ENCODE data around the gene DNAJC5G.

Gene DNAJC5G

DNA sequence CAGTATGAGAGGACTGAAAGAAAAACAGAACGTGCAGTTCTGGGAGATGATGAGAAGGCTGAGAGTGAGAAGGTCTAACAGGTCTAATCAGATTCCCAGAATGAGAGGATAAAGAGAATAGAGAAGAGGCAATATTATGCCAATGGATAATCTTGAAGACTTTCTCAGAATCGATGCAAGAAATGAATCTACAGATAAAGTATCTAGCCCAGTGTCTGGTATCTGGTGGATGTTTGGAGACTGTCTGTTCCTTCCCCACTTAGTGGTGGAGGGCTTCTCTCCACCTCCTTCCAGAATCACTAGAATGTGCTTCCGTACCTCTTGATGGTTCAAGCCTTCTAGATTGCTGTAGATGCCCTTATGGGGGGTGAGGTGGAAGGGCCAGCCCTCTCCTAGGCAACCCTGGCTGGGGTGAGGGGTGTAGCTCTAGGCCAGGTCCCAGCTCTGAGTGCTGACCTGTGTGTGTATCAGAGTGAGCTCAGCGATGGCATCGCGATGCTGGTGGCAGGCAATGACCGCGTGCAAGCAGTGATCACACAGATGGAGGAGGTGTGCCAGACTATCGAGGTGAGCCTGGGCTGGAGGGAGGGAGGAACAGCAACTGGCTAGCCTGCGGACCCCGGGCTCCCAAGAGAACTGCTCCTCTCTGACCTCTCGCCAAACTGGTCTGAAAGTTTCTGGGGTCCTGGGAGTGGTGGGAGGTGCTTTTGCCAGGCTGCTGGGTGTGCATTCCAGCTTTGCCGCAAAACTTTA is 29.4 kb downstream of the DNAJC5G start:
- Histone ChIP-seq H3K4me2 (ENCODE audit: low read depth, low read length) (no peak overlapping the region), H4K20me1 (ENCODE audit: insufficient read depth, low read length) (no peaks in the 10 kb centered on the region), H3K79me2 (ENCODE audit: low read length) (no peaks in the 10 kb centered on the region), H3K9me3 (replicated peaks; ENCODE audit: insufficient read depth, low read length) (no peaks in the 10 kb centered on the region), H3K4me1 (ENCODE audit: low read length) (no peaks in the 10 kb centered on the region), H3K27me3 (replicated peaks; ENCODE audit: insufficient read depth, low read length) (no peaks in the 10 kb centered on the region), H3K9me2 (replicated peaks; ENCODE audit: insufficient read depth, low read length) (no peaks in the 10 kb centered on the region), H3K4me3 (ENCODE audit: low read length) (no peak overlapping the region), H3K9ac (ENCODE audit: low read length) (no peak overlapping the region), H3K36me3 (replicated peaks; ENCODE audit: insufficient read depth, low read length) (no peaks in the 10 kb centered on the region), H3F3A (ENCODE audit: insufficient read depth, low read length) (no peaks in the 10 kb centered on the region), H3K27ac (ENCODE audit: low read length) (no peak overlapping the region), H2AFZ (ENCODE audit: low read length) (no peak overlapping the region)
- no peak for DNase-seq
- TF ChIP-seq, protein P1, sequence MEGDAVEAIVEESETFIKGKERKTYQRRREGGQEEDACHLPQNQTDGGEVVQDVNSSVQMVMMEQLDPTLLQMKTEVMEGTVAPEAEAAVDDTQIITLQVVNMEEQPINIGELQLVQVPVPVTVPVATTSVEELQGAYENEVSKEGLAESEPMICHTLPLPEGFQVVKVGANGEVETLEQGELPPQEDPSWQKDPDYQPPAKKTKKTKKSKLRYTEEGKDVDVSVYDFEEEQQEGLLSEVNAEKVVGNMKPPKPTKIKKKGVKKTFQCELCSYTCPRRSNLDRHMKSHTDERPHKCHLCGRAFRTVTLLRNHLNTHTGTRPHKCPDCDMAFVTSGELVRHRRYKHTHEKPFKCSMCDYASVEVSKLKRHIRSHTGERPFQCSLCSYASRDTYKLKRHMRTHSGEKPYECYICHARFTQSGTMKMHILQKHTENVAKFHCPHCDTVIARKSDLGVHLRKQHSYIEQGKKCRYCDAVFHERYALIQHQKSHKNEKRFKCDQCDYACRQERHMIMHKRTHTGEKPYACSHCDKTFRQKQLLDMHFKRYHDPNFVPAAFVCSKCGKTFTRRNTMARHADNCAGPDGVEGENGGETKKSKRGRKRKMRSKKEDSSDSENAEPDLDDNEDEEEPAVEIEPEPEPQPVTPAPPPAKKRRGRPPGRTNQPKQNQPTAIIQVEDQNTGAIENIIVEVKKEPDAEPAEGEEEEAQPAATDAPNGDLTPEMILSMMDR (IDR thresholded peaks at IDR 0.05; ENCODE audit: low read length): no peak
- no peak for TF ChIP-seq EZH2 (optimal IDR thresholded peaks at IDR 0.05; ENCODE audit: low read depth, low read length)
- TF ChIP-seq EZH2phosphoT487 (IDR thresholded peaks at IDR 0.05; ENCODE audit: low read length): no peak

DNA sequence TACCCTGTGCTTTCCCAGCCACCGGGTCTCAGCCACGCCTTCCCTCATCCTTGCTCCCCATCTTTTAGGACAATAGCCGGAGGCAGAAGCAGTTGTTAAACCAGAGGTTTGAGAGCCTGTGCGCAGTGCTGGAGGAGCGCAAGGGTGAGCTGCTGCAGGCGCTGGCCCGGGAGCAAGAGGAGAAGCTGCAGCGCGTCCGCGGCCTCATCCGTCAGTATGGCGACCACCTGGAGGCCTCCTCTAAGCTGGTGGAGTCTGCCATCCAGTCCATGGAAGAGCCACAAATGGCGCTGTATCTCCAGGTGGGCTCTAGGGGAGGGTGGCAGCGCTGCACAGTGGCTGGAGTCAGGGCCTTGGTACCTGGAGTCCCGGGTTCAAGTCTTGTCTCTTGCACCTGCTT is 30.3 kb downstream of the DNAJC5G start:
- Histone ChIP-seq H3K9me2 (replicated peaks; ENCODE audit: insufficient read depth, low read length) (no peaks in the 10 kb centered on the region), H3F3A (ENCODE audit: insufficient read depth, low read length) (no peaks in the 10 kb centered on the region), H3K4me2 (ENCODE audit: low read depth, low read length) (no peak overlapping the region), H3K36me3 (replicated peaks; ENCODE audit: insufficient read depth, low read length) (no peaks in the 10 kb centered on the region), H3K27ac (ENCODE audit: low read length) (no peak overlapping the region), H3K4me3 (ENCODE audit: low read length) (no peak overlapping the region), H2AFZ (ENCODE audit: low read length) (no peak overlapping the region), H3K9me3 (replicated peaks; ENCODE audit: insufficient read depth, low read length) (no peaks in the 10 kb centered on the region), H3K9ac (ENCODE audit: low read length) (no peak overlapping the region), H3K79me2 (ENCODE audit: low read length) (no peaks in the 10 kb centered on the region), H3K4me1 (ENCODE audit: low read length) (no peaks in the 10 kb centered on the region), H4K20me1 (ENCODE audit: insufficient read depth, low read length) (no peaks in the 10 kb centered on the region), H3K27me3 (replicated peaks; ENCODE audit: insufficient read depth, low read length) (no peaks in the 10 kb centered on the region)
- DNase-seq: no peak
- TF ChIP-seq EZH2phosphoT487 (IDR thresholded peaks at IDR 0.05; ENCODE audit: low read length): no peak
- no peak for TF ChIP-seq EZH2 (optimal IDR thresholded peaks at IDR 0.05; ENCODE audit: low read depth, low read length)
- TF ChIP-seq, protein P1 (IDR thresholded peaks at IDR 0.05; ENCODE audit: low read length): no peak

DNA sequence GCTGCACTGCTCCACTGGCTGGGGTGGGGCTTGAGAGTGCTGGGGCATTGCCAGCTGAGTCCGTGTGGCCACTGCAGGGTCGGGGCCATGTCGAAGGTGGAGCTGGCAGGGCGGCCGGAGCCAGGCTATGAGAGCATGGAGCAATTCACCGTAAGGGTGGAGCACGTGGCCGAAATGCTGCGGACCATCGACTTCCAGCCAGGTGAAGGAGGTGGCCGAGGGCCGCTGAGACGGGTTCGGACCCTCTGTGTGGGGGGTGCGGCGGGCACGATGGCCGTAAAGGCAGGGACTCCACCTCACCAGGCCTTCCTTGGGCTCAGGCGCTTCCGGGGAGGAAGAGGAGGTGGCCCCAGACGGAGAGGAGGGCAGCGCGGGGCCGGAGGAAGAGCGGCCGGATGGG is 30.9 kb downstream of the DNAJC5G start:
- no peak overlapping the region for H3K4me3 ChIP-seq (ENCODE audit: low read length)
- no peak overlapping the region for H3K4me2 ChIP-seq (ENCODE audit: low read depth, low read length)
- H3K9me3 ChIP-seq (replicated peaks; ENCODE audit: insufficient read depth, low read length): no peaks in the 10 kb centered on the region
- no peaks in the 10 kb centered on the region for H3K4me1 ChIP-seq (ENCODE audit: low read length)
- no peak overlapping the region for H3K9ac ChIP-seq (ENCODE audit: low read length)
- H3K36me3 ChIP-seq (replicated peaks; ENCODE audit: insufficient read depth, low read length): no peaks in the 10 kb centered on the region
- no peaks in the 10 kb centered on the region for H3K9me2 ChIP-seq (replicated peaks; ENCODE audit: insufficient read depth, low read length)
- no peaks in the 10 kb centered on the region for H3F3A ChIP-seq (ENCODE audit: insufficient read depth, low read length)
- no peak for DNase-seq
- no peaks in the 10 kb centered on the region for H3K79me2 ChIP-seq (ENCODE audit: low read length)
- H4K20me1 ChIP-seq (ENCODE audit: insufficient read depth, low read length): no peaks in the 10 kb centered on the region
- no peak overlapping the region for H2AFZ ChIP-seq (ENCODE audit: low read length)
- no peak overlapping the region for H3K27ac ChIP-seq (ENCODE audit: low read length)
- no peaks in the 10 kb centered on the region for H3K27me3 ChIP-seq (replicated peaks; ENCODE audit: insufficient read depth, low read length)
- TF ChIP-seq EZH2phosphoT487 (IDR thresholded peaks at IDR 0.05; ENCODE audit: low read length) (no peak), EZH2 (optimal IDR thresholded peaks at IDR 0.05; ENCODE audit: low read depth, low read length) (no peak)
- TF ChIP-seq, protein P1 (IDR thresholded peaks at IDR 0.05; ENCODE audit: low read length): no peak
